Endothelial cell of umbilical vein (primary cell): ENCODE results near the gene EZH1.

Experiments
- EZH2 ChIP-seq: IDR thresholded peaks from 2 replicates; pipeline ENCODE4 v1.6.1; 2012; ENCODE audit warnings: borderline replicate concordance, low read depth, mild to moderate bottlenecking, moderate library complexity, low read length, inconsistent platforms; ENCODE audit not compliant: severe bottlenecking
- TF ChIP-seq, protein P1 (sequence below), 2 donors: IDR thresholded peaks; 1 replicate in 1 of 2; 2 replicates in 1 of 2; pipeline ENCODE4 v1.5.1; 2011; ENCODE audit warnings: low read length in 2 of 2, mild to moderate bottlenecking in 2 of 2, moderate library complexity in 2 of 2, control low read depth in 1 of 2, inconsistent platforms in 1 of 2, low read depth in 1 of 2; ENCODE audit not compliant: insufficient read depth in 1 of 2; ENCODE audit errors: extremely low read depth in 1 of 2
- TF ChIP-seq, protein P2 (sequence below): IDR thresholded peaks from 2 replicates; pipeline ENCODE4 v1.6.1; 2011; ENCODE audit not compliant: insufficient read depth, insufficient read length

GRCh38 chr17:42784409-42784808 lies 39.6 kb upstream of the EZH1 start:
- TF ChIP-seq, protein P1, sequence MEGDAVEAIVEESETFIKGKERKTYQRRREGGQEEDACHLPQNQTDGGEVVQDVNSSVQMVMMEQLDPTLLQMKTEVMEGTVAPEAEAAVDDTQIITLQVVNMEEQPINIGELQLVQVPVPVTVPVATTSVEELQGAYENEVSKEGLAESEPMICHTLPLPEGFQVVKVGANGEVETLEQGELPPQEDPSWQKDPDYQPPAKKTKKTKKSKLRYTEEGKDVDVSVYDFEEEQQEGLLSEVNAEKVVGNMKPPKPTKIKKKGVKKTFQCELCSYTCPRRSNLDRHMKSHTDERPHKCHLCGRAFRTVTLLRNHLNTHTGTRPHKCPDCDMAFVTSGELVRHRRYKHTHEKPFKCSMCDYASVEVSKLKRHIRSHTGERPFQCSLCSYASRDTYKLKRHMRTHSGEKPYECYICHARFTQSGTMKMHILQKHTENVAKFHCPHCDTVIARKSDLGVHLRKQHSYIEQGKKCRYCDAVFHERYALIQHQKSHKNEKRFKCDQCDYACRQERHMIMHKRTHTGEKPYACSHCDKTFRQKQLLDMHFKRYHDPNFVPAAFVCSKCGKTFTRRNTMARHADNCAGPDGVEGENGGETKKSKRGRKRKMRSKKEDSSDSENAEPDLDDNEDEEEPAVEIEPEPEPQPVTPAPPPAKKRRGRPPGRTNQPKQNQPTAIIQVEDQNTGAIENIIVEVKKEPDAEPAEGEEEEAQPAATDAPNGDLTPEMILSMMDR (IDR thresholded peaks at IDR 0.05; ENCODE audit: extremely low read depth in 1 of 2, insufficient read depth in 1 of 2, low read depth in 1 of 2, low read length in 2 of 2): no peak
- TF ChIP-seq EZH2: no peak
- TF ChIP-seq, protein P2, sequence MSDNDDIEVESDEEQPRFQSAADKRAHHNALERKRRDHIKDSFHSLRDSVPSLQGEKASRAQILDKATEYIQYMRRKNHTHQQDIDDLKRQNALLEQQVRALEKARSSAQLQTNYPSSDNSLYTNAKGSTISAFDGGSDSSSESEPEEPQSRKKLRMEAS: no peak
